GM21447 (cell line): ENCODE results near the gene SLC46A1.

Experiments used
- ATAC-seq: cut with Tn5 transposase; IDR thresholded peaks from one replicate; pipeline ENCODE4 v1.9.1; 2021; ENCODE audit not compliant: unreplicated experiment

The SLC46A1 gene

GRCh38 chr17:28385037-28385400 is 21.0 kb downstream of the SLC46A1 start:
- no peak for ATAC-seq

- ATAC-seq, result peak; percentile 62
Measured at GRCh38 chr17:28384281-28385036, 21.6 kb downstream of the SLC46A1 start.

GRCh38 chr17:28381141-28381825 is 24.7 kb downstream of the SLC46A1 start:
- ATAC-seq, result no peak

GRCh38 chr17:28379814-28380801 is 25.9 kb downstream of the SLC46A1 start:
- no peak for ATAC-seq

- no peak for ATAC-seq
Measured at GRCh38 chr17:28372945-28373274, 33.1 kb downstream of the SLC46A1 start.

- peak; percentile 16 for ATAC-seq
Measured at GRCh38 chr17:28372203-28372944, 33.6 kb downstream of the SLC46A1 start.

- peak; percentile 73 for ATAC-seq
Measured at GRCh38 chr17:28371245-28372202, 34.5 kb downstream of the SLC46A1 start, which contains the start of gene SARM1. SARM1 (plus strand) TSS chr17:28371694; CDS start chr17:28372033, 339 bp downstream.

- ATAC-seq, result no peak
Measured at GRCh38 chr17:28370744-28371103, 35.3 kb downstream of the SLC46A1 start.

GRCh38 chr17:28370035-28370743 is 35.8 kb downstream of the SLC46A1 start, which contains the start of gene VTN:
VTN (minus strand) TSS chr17:28370307; CDS start chr17:28370203, 104 bp downstream.
- ATAC-seq, result no peak

GRCh38 chr17:28369684-28370034 is 36.4 kb downstream of the SLC46A1 start:
- ATAC-seq, result no peak

- no peak for ATAC-seq
Measured at GRCh38 chr17:28368915-28369683, 36.9 kb downstream of the SLC46A1 start.

GRCh38 chr17:28368306-28368831 is 37.6 kb downstream of the SLC46A1 start:
- no peak for ATAC-seq

- ATAC-seq, result no peak
Measured at GRCh38 chr17:28367641-28368305, 38.2 kb downstream of the SLC46A1 start.

- no peak for ATAC-seq
Measured at GRCh38 chr17:28366605-28367004, 39.4 kb downstream of the SLC46A1 start.

GRCh38 chr17:28365487-28365886 is 40.5 kb downstream of the SLC46A1 start:
- no peak for ATAC-seq

GRCh38 chr17:28364665-28365363 is 41.2 kb downstream of the SLC46A1 start, which contains the start of gene SEBOX:
SEBOX (minus strand) TSS chr17:28365199; CDS start chr17:28365151, 48 bp downstream.
- no peak for ATAC-seq
